ENCODE data around the gene LENG8. TPM values are rescaled to one million over a fixed set of nuclear protein-coding genes. Genes with fewer than 3 reads are reported as not detected.

LENG8 gene
- total and polyA plus RNA-seq, 7 donors, result 13.6 to 286 (median 81.3) TPM

DNA sequence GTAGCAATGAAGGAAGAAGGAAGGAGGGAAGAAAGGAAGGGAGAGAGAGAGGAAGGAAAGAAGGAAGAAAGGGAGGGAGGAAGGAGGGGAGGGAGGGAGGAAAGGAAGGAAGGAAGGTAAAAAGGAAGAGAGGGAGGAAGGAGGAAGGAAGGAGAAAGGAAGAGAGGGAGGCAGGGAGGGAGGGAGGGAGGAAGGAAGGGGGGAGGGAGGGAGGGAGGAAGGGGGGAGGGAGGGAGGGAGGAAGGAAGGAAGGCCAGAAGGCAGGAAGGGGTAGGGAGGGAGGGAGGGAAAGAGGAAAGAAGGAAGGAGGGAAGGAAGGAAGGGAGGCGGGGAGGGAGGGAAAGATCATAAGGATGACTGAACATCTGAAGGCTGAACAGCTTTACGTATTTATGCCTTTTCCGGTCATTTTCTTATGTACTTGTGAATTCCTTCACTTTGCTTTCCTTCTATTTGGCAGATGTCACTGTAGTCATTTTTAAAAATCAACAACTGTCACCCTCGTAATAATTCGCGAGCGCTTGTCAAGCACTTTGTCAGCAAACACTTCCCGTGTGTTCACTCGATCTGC, 40.5 kb upstream of the LENG8 start:
- 79 to 82% methylated on average over 9 of the region's 9 CpGs for WGBS, 2 donors
- H3K27ac ChIP-seq, result no peak overlapping the region
- TF ChIP-seq POLR2A (IDR thresholded peaks at IDR 0.05), result no peak
- no peak for TF ChIP-seq POLR2AphosphoS5 (IDR thresholded peaks at IDR 0.05)
- no peak for TF ChIP-seq EP300 (IDR thresholded peaks at IDR 0.05)
- TF ChIP-seq, protein P1, sequence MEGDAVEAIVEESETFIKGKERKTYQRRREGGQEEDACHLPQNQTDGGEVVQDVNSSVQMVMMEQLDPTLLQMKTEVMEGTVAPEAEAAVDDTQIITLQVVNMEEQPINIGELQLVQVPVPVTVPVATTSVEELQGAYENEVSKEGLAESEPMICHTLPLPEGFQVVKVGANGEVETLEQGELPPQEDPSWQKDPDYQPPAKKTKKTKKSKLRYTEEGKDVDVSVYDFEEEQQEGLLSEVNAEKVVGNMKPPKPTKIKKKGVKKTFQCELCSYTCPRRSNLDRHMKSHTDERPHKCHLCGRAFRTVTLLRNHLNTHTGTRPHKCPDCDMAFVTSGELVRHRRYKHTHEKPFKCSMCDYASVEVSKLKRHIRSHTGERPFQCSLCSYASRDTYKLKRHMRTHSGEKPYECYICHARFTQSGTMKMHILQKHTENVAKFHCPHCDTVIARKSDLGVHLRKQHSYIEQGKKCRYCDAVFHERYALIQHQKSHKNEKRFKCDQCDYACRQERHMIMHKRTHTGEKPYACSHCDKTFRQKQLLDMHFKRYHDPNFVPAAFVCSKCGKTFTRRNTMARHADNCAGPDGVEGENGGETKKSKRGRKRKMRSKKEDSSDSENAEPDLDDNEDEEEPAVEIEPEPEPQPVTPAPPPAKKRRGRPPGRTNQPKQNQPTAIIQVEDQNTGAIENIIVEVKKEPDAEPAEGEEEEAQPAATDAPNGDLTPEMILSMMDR (IDR thresholded peaks at IDR 0.05), result no peak
- H3K27me3 ChIP-seq, result peaks cover 0 to 24% (median 3%) of the 10 kb centered on the region in 3 donors
- no peaks in the 10 kb centered on the region for H3K9me3 ChIP-seq
- no peak overlapping the region for H3K4me3 ChIP-seq
- intact Hi-C loops (cut with DNase I), result no loop called here
- H3K36me3 ChIP-seq, result no peaks in the 10 kb centered on the region
- DNase-seq, result no peak
- no peaks in the 10 kb centered on the region for H3K4me1 ChIP-seq

DNA sequence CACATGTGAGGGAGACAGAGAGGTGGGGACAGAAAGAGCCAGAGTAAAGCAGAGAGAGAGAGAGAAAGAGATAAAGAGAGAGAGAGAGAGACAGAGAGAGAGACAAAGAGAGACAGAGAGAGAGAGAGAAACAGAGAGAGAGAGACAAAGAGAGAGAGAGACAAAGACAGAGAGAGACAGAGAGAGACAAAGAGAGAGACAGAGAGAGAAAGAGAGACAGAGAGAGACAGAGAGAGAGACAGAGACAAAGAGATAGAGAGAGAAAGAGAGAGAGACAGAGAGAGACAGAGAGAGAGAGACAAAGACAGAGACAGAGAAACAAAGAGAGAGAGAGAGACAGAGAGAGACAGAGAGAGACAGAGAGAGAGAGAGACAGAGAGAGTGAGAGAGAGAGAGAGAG, 38.0 kb upstream of the LENG8 start:
- no peaks in the 10 kb centered on the region for H3K36me3 ChIP-seq
- no peaks in the 10 kb centered on the region for H3K9me3 ChIP-seq
- no peak overlapping the region for H3K27ac ChIP-seq
- intact Hi-C loops (cut with DNase I), result no loop called here
- H3K4me3 ChIP-seq, result no peak overlapping the region
- DNase-seq, result no peak
- TF ChIP-seq, protein P1 (IDR thresholded peaks at IDR 0.05), result no peak
- TF ChIP-seq POLR2AphosphoS5 (IDR thresholded peaks at IDR 0.05) (no peak), POLR2A (IDR thresholded peaks at IDR 0.05) (no peak), EP300 (IDR thresholded peaks at IDR 0.05) (no peak)
- H3K27me3 ChIP-seq, result peaks cover 18 to 43% (median 19%) of the 10 kb centered on the region in 3 donors
- peaks cover 0 to 6% (median 0%) of the 10 kb centered on the region in 4 donors for H3K4me1 ChIP-seq

DNA sequence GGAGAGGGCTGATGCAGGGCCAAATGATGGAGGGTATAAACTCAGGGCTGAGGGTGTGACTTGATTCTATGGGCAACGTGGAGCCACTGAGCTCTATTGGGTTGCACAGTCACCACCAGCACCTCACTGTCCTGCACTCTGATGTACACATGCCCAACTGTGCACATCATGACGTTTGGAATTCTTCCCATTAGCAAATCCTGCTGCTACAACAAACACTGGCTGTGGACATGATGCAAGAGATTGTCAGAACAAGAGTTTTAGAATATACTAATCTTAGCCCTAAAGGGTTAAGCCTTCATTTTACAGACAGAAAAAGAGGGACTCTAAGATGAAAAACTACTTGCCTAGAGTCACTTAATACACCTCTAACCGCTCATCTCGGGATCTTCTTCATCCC, 36.1 kb upstream of the LENG8 start:
- Histone ChIP-seq H3K27ac (no peak overlapping the region), H3K36me3 (no peaks in the 10 kb centered on the region), H3K4me1 (peaks cover 0 to 6% (median 0%) of the 10 kb centered on the region in 4 donors), H3K9me3 (no peaks in the 10 kb centered on the region), H3K4me3 (no peak overlapping the region), H3K27me3 (peaks cover 29 to 61% (median 31%) of the 10 kb centered on the region in 3 donors)
- WGBS, 2 donors, result 72 to 80% methylated on average over 4 of the region's 4 CpGs
- intact Hi-C loops (cut with DNase I), result no loop called here
- DNase-seq, result no peak
- TF ChIP-seq, protein P1 (IDR thresholded peaks at IDR 0.05), result no peak
- no peak for TF ChIP-seq POLR2A (IDR thresholded peaks at IDR 0.05)
- TF ChIP-seq EP300 (IDR thresholded peaks at IDR 0.05), result no peak

DNA sequence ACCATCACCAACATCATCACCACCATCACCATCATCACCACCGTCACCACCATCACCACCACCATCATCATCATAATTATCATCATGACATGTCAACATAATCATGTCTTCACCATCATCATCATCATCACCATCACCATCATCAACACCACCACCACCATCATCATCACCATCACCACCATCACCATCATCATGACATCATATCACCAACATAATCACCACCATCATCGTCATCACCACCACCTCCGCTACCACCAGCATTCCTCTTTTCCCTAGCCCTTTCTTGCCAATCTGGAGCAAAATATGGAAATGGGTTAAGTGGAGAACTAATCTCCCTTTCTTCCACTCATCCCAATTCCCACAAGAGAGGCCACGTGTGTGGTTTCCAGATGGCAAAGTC, 34.8 kb upstream of the LENG8 start:
- WGBS, 2 donors, result 88 to 91% methylated on average over 4 of the region's 4 CpGs
- H3K36me3 ChIP-seq, result no peaks in the 10 kb centered on the region
- no peak overlapping the region for H3K4me3 ChIP-seq
- TF ChIP-seq, protein P1 (IDR thresholded peaks at IDR 0.05), result no peak
- TF ChIP-seq POLR2A (IDR thresholded peaks at IDR 0.05), result no peak
- no peak for TF ChIP-seq POLR2AphosphoS5 (IDR thresholded peaks at IDR 0.05)
- TF ChIP-seq EP300 (IDR thresholded peaks at IDR 0.05), result no peak
- H3K4me1 ChIP-seq, result peaks cover 0 to 16% (median 0%) of the 10 kb centered on the region in 4 donors
- no peaks in the 10 kb centered on the region for H3K9me3 ChIP-seq
- intact Hi-C loops (cut with DNase I), result no loop called here
- H3K27ac ChIP-seq, result no peak overlapping the region
- DNase-seq, result no peak
- peaks cover 31 to 73% (median 33%) of the 10 kb centered on the region in 3 donors for H3K27me3 ChIP-seq
